Mesenchymal stem cell (in vitro differentiated cells and primary cell): ENCODE results near the gene ZNF471.

Experiments
- DNase-seq: peaks from one replicate; pipeline ENCODE4 v3.0.0-alpha.2; 2013
- H2AFZ ChIP-seq: one replicate; pipeline ENCODE4 v1.6.1; 2013; ENCODE audit warnings: low read depth, mild to moderate bottlenecking, control low read depth, inconsistent platforms, low read length, moderate library complexity
- H2AK5ac ChIP-seq: 2 replicates; pipeline ENCODE4 v1.6.1; 2013; ENCODE audit warnings: low read length, moderate library complexity, mild to moderate bottlenecking, inconsistent platforms; ENCODE audit not compliant: severe bottlenecking
- H2BK120ac ChIP-seq: one replicate; pipeline ENCODE4 v1.6.1; 2013; ENCODE audit warnings: low read depth, mild to moderate bottlenecking, inconsistent platforms, low read length, moderate library complexity
- H2BK12ac ChIP-seq, 2 experiments: one replicate each; pipeline ENCODE4 v1.6.1; 2013; ENCODE audit warnings: inconsistent platforms in 2 of 2, low read length in 2 of 2, mild to moderate bottlenecking in 2 of 2, moderate library complexity in 2 of 2, control low read depth in 1 of 2
- H2BK15ac ChIP-seq: one replicate; pipeline ENCODE4 v1.6.1; 2013; ENCODE audit warnings: mild to moderate bottlenecking, low read depth, inconsistent platforms; ENCODE audit not compliant: poor library complexity, severe bottlenecking
- H2BK5ac ChIP-seq: 2 replicates; pipeline ENCODE4 v1.6.1; 2013; ENCODE audit warnings: low read depth, mild to moderate bottlenecking, low read length, control low read depth, inconsistent platforms; ENCODE audit not compliant: poor library complexity, severe bottlenecking
- H3K14ac ChIP-seq, 2 experiments: one replicate each; pipeline ENCODE4 v1.6.1; 2013; ENCODE audit warnings: inconsistent platforms in 2 of 2, low read length in 2 of 2, control low read depth in 1 of 2, mild to moderate bottlenecking in 1 of 2, moderate library complexity in 1 of 2
- H3K18ac ChIP-seq, 2 experiments: one replicate each; pipeline ENCODE4 v1.6.1; 2013; ENCODE audit warnings: inconsistent platforms in 2 of 2, low read length in 2 of 2, control low read depth in 1 of 2, low read depth in 1 of 2, mild to moderate bottlenecking in 1 of 2
- H3K23ac ChIP-seq, 2 experiments: one replicate each; pipeline ENCODE4 v1.6.1; 2013; ENCODE audit warnings: inconsistent platforms in 2 of 2, low read length in 2 of 2, mild to moderate bottlenecking in 2 of 2, moderate library complexity in 2 of 2, control low read depth in 1 of 2
- H3K27ac ChIP-seq: 2 replicates; pipeline ENCODE4 v1.5.1; 2013; ENCODE audit warnings: mild to moderate bottlenecking, moderate library complexity, low read length, control low read depth, inconsistent platforms; ENCODE audit not compliant: poor library complexity, severe bottlenecking
- H3K27me3 ChIP-seq, 2 experiments: 2 replicates each; pipeline versions ENCODE4 v1.6.1 to v1.7.0; 2013; ENCODE audit warnings: low read length in 2 of 2, mild to moderate bottlenecking in 2 of 2, moderate library complexity in 2 of 2, control low read depth in 1 of 2, inconsistent platforms in 1 of 2; ENCODE audit not compliant: control insufficient read depth in 1 of 2, insufficient read depth in 1 of 2
- H3K36me3 ChIP-seq, 2 experiments: 2 replicates each; pipeline versions ENCODE4 v1.6.1 to v1.7.0; 2013; ENCODE audit warnings: low read length in 2 of 2, control low read depth in 1 of 2, inconsistent platforms in 1 of 2, low read depth in 1 of 2, mild to moderate bottlenecking in 1 of 2; ENCODE audit not compliant: insufficient read depth in 2 of 2, control insufficient read depth in 1 of 2
- H3K4ac ChIP-seq, 2 experiments: one replicate each; pipeline ENCODE4 v1.6.1; 2013; ENCODE audit warnings: inconsistent platforms in 2 of 2, low read length in 2 of 2, mild to moderate bottlenecking in 2 of 2, moderate library complexity in 2 of 2, control low read depth in 1 of 2, low read depth in 1 of 2
- H3K4me1 ChIP-seq: 2 replicates; pipeline ENCODE4 v1.6.1; 2013; ENCODE audit warnings: low read depth, low read length, control low read depth; ENCODE audit not compliant: control insufficient read depth, insufficient read depth
- H3K4me2 ChIP-seq: 2 replicates; pipeline ENCODE4 v1.6.1; 2013; ENCODE audit warnings: low read length, mild to moderate bottlenecking, inconsistent platforms; ENCODE audit not compliant: poor library complexity, severe bottlenecking
- H3K4me3 ChIP-seq, 2 experiments: 2 replicates each; pipeline versions ENCODE4 v1.5.1 to v1.7.0; 2013; ENCODE audit warnings: low read length in 2 of 2, mild to moderate bottlenecking in 2 of 2, control low read depth in 1 of 2, low read depth in 1 of 2; ENCODE audit not compliant: insufficient read depth in 1 of 2
- H3K79me1 ChIP-seq: replicated peaks from 2 replicates; pipeline ENCODE4 v1.6.1; 2013; ENCODE audit warnings: mild to moderate bottlenecking, control low read depth, low read length, inconsistent platforms; ENCODE audit not compliant: poor library complexity, severe bottlenecking
- H3K9ac ChIP-seq: 2 replicates; pipeline ENCODE4 v1.7.0; 2013; ENCODE audit warnings: mild to moderate bottlenecking, low read length, moderate library complexity
- H3K9me3 ChIP-seq: 2 replicates; pipeline ENCODE4 v1.7.0; 2013; ENCODE audit warnings: mild to moderate bottlenecking, low read length; ENCODE audit not compliant: control insufficient read depth
- H4K8ac ChIP-seq: one replicate; pipeline ENCODE4 v1.6.1; 2013; ENCODE audit warnings: inconsistent platforms, mild to moderate bottlenecking, low read length, moderate library complexity
- H4K91ac ChIP-seq: one replicate; pipeline ENCODE4 v1.6.1; 2013; ENCODE audit warnings: mild to moderate bottlenecking, low read length, inconsistent platforms
- WGBS: methylation state at CpG from one replicate; pipeline ENCODE4 v1.1.7; 2013; ENCODE audit warnings: mixed read lengths; 5-methylcytosine and 5-hydroxymethylcytosine counted together

ZNF471 gene

GRCh38 chr19:56572589-56572988 is 64.9 kb downstream of the ZNF471 start:
- no peak overlapping the region for H3K27ac ChIP-seq
- no peak overlapping the region for H2AK5ac ChIP-seq
- no peak overlapping the region for H3K14ac ChIP-seq
- peaks cover 19 to 88% of the 10 kb centered on the region in 2 experiments for H3K36me3 ChIP-seq
- H3K4me1 ChIP-seq: peaks cover 3% of the 10 kb centered on the region
- H3K27me3 ChIP-seq: no peaks in the 10 kb centered on the region
- H3K18ac ChIP-seq: no peak overlapping the region
- H2BK5ac ChIP-seq: no peak overlapping the region
- no peak overlapping the region for H2AFZ ChIP-seq
- H2BK15ac ChIP-seq: no peak overlapping the region
- no peak for DNase-seq
- H3K9me3 ChIP-seq: peaks cover 94% of the 10 kb centered on the region
- H3K79me1 ChIP-seq: peaks cover 14% of the 10 kb centered on the region
- peak overlapping the region in 1 of 2 experiments; percentile 56 for H3K4me3 ChIP-seq
- H3K23ac ChIP-seq: no peak overlapping the region
- no peak overlapping the region for H3K4ac ChIP-seq
- H2BK120ac ChIP-seq: no peak overlapping the region
- no peak overlapping the region for H3K9ac ChIP-seq
- H4K8ac ChIP-seq: no peak overlapping the region
- no peak overlapping the region for H3K4me2 ChIP-seq
- no peak overlapping the region for H2BK12ac ChIP-seq
- no peak overlapping the region for H4K91ac ChIP-seq
- WGBS: 100% methylated on average over 1 of the region's 2 CpGs

GRCh38 chr19:56573914-56574313 is 66.3 kb downstream of the ZNF471 start:
- Histone ChIP-seq H3K36me3 (peaks cover 19 to 87% of the 10 kb centered on the region in 2 experiments), H2BK120ac (no peak overlapping the region), H3K4ac (no peak overlapping the region), H2BK5ac (no peak overlapping the region), H3K27me3 (no peaks in the 10 kb centered on the region), H3K23ac (no peak overlapping the region), H2BK15ac (no peak overlapping the region), H3K79me1 (peaks cover 7% of the 10 kb centered on the region), H3K4me2 (no peak overlapping the region), H3K18ac (no peak overlapping the region), H3K4me3 (peak overlapping the region in 1 of 2 experiments; percentile 56), H2AFZ (no peak overlapping the region), H4K8ac (no peak overlapping the region), H3K14ac (no peak overlapping the region), H4K91ac (no peak overlapping the region), H3K9me3 (peaks cover 96% of the 10 kb centered on the region), H2AK5ac (no peak overlapping the region), H3K4me1 (no peaks in the 10 kb centered on the region), H3K27ac (no peak overlapping the region), H2BK12ac (no peak overlapping the region), H3K9ac (no peak overlapping the region)
- no CpG with 5 or more reads among the region's 3 CpGs for WGBS
- DNase-seq: no peak

- no peak for DNase-seq
- no peak overlapping the region for H2BK5ac ChIP-seq
- H2BK15ac ChIP-seq: no peak overlapping the region
- H3K79me1 ChIP-seq: no peaks in the 10 kb centered on the region
- no peak overlapping the region for H2BK120ac ChIP-seq
- no peak overlapping the region for H3K23ac ChIP-seq
- 96% methylated on average over 10 of the region's 11 CpGs for WGBS
- peaks cover 100% of the 10 kb centered on the region for H3K9me3 ChIP-seq
- H3K14ac ChIP-seq: no peak overlapping the region
- H3K4me3 ChIP-seq: peak overlapping the region in 1 of 2 experiments; percentile 66
- H3K9ac ChIP-seq: no peak overlapping the region
- no peak overlapping the region for H2AFZ ChIP-seq
- H2AK5ac ChIP-seq: no peak overlapping the region
- H3K4ac ChIP-seq: no peak overlapping the region
- no peak overlapping the region for H3K4me2 ChIP-seq
- no peak overlapping the region for H3K18ac ChIP-seq
- no peaks in the 10 kb centered on the region for H3K27me3 ChIP-seq
- no peak overlapping the region for H4K91ac ChIP-seq
- H3K27ac ChIP-seq: no peak overlapping the region
- no peak overlapping the region for H2BK12ac ChIP-seq
- H4K8ac ChIP-seq: no peak overlapping the region
- H3K4me1 ChIP-seq: no peaks in the 10 kb centered on the region
- peaks cover 4 to 52% of the 10 kb centered on the region in 2 experiments for H3K36me3 ChIP-seq
Observed at GRCh38 chr19:56577719-56578602, 70.3 kb downstream of the ZNF471 start.
